ENCODE data around the gene ZBTB44.

The ZBTB44 gene

DNA sequence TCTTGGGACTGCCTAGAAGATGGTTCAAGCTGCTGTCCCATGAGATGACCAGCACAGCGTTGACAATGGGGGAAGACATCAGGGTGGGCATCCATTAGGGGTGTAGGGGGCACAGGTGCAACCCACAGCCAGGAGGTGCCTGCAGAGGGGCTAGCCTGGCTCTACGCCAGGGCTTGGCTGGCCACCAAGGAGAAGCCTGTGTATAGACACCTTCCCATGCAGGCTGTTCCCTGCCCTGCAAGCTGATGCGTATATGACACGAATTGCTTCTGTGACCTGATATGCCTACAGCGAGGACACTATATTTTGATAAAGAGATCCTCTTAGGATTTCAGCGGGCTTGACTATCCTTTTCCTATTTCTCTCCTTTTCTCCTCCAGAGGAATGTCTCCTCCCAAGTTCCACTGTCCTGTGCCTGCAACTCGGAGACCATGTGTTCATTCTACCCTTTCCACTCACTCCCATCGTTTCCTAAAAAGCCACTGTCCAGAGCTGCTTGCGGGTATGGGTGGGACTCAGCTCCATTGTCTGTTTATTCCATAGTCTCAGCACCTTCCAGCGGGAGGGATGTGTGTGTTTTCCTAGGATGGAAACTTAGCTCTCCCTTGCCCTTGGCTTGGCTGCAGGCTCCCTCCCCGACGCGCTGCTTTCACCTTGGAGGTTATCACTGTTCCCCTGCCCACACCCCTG, 99.0 kb downstream of the ZBTB44 start:
- no peak for DNase-seq (ENCODE audit: low read depth in 2 of 2)

DNA sequence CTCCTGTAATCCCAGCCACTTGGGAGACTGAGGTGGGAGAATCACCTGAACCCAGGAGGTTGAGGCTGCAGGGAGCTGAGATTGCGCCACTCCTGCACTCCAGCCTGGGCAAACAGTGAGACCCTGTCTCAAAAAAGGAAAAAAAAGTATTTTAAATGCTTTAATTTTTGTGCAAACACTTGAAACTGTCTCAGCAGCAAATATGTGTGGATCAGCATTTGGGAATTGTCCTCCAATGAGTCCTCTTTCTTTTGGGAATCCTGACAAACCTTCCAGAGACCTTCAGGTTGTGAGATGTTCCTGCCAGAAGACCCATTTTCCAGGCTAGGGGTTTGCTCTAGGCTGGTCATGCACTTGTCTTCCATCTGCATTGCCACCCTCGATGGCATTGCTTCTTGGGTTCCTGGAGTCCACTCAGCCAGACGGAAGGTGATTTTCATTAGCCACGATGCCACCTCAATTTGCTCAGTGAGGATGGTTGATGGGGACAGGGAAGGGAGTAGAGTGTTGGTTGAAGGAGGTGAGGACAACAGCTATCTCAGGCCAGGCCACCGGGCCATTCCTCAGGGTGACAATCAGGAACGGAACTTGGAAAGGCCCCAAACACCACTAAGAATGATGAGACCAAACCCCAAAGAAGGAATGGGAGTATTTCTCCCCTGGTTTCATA, 99.7 kb downstream of the ZBTB44 start:
- no peak for DNase-seq (ENCODE audit: low read depth in 2 of 2)

DNA sequence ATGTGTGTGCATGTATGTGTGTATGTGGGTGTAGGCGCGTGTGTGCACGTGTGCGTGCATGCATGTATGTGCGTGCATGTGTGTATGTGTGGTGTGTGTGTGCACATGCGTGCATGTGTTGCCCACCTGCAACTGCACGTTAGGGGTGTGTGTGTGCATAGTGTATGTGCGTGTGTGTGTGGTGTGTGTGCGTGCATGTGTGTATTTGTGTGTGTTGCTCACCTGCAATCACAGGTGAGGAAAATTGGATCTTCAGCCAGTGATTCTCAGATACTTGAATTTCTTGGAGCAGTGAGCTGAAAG, 100.8 kb downstream of the ZBTB44 start:
- DNase-seq (ENCODE audit: low read depth in 2 of 2), result no peak

DNA sequence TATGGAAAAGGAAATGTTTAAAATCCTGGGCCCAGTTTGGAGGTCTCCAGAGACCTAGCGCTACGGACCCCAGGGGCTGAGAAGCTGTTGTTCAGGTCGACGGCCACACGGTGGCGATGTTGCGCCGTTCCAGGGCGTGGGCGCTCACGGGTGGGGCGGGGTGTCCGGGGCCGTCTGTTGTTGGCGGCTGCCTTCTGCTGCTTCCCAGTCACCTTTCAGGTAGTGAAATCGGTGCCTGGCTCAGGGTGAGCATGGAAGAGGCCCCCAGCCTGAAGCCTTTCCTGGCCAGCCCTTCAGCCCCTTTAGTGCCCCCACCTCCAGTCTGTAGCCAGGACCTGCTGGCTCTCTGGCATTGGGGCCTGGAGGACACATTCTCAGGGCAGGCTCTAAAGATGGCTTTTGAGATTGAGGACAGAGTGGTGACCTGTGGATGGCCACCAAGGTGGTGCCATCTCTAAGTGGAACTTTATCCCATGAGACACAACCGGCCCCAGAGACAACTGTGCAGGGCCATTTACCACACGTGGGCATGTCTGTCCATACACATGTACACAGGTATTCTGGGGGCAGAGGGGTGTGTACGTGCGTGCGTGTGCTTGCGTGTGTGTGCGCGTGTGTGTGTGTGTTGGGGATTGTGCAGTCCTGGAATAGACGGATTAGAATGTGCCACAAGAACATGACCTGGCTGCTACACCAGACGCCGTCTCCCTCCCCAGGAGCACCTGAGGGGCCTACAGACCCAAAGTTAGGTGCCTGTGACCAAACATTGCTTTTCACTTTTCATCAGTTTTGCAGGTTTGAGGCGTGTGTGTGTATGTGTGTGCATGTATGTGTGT, 101.4 kb downstream of the ZBTB44 start:
- peak; percentile 40 to 67 for DNase-seq (ENCODE audit: low read depth in 2 of 2)

DNA sequence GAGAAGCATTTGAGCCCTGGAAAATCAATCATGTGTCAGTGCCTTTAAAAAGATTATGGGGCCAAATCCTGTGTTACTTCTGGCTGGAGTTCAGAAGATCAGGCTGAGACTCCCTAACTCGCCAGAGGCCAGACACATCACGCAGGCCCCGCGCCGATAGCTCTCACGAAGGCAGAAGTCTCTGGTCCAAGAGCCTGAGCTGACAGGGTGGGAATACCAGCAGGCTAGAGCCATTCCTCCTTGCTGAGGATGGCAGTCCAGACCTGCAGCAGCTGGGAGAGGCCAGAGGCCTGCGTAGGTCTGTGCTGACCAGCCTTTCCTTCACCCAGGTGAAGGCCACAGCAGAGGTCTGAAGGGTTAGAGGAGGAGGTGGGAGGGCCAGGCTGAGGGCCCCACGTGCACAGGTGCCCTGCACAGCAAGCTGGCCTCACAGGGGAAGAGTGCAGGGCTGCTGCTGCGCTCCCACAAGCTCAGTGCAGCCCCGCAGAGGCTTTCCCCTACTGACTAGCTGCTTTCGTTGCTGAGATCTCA, 102.2 kb downstream of the ZBTB44 start:
- DNase-seq (ENCODE audit: low read depth in 2 of 2), result no peak

DNA sequence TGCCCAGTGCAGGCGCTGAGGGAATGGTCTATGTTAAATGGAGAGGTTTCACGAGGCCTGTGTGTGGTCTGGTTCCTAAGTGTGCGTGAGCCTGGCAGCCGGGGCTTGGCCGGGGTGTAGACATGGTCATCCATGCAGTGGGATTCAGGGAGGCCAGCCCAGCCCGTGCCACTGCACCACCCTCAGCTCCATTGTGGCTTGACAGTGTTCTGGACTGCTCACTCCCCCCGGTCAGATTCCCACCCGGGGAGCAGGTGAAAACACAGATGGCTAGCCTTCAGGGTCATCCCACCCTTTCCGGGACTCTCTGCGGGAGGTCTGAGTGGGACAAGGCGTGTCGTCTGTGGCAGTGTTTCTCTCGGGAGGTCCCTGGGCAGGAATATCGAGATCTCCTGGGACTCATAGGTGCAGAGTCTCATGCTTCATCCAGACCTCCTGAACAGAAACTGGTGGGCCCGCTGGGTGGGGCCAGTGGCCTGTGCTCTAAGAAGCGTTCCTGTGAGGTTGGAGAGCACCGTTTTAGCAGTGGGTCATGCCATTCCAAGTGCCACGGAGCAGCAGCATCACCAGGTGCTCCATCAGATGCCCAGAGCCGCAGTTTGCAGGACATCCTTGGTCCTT, 102.8 kb downstream of the ZBTB44 start:
- DNase-seq (ENCODE audit: low read depth in 2 of 2), result no peak

DNA sequence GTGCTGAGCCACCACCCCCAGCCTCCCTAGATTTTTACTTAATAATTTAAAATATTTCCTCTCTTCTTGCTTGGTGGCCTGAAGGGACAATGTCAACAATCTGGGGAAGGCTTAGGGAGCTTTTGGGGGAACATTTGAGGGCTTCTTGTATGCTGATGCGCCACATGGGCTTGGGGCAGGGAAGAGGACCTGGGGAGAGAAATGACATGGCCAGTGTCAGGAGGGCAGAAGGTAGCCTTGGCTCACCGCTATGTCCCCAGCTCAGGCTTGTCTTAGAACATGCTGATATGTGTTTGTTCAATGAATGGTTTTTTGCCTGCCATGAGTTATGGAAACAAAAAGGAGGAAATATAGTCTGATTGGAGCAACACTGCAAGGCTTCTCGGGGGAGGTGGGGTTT, 103.6 kb downstream of the ZBTB44 start:
- no peak for DNase-seq (ENCODE audit: low read depth in 2 of 2)

DNA sequence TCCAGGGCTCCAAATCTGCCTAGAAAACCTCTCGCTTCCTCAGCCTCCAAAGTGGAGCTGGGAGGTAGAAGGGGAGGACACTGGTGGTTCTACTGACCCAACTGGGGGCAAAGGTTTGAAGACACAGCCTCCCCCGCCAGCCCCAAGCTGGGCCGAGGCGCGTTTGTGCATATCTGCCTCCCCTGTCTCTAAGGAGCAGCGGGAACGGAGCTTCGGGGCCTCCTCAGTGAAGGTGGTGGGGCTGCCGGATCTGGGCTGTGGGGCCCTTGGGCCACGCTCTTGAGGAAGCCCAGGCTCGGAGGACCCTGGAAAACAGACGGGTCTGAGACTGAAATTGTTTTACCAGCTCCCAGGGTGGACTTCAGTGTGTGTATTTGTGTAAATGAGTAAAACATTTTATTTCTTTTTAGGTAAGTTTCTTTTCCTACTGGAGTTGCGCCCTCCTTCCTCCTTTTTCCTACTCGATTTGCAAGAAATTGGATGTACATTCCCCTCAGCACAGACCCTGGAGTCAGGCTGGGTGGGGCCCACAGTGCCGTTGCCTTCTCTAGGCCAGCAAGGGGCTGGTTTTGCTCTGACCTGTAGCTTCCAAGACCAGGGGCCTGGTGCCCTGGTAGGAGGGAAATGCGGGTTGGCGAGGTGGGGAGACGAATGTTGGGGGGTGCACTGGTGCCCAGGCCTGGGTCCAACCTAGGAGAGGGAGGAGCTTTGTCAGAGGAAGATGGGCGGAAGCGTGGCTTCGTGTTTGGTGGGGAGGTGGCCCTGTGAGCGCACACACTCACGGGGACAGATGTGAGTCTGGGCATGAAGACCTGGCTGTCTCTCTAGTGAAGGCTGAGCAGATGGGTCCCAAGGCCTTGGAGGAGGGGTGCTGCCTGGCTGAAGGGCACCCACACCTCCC, 104.5 kb downstream of the ZBTB44 start:
- DNase-seq (ENCODE audit: low read depth in 2 of 2), result no peak

DNA sequence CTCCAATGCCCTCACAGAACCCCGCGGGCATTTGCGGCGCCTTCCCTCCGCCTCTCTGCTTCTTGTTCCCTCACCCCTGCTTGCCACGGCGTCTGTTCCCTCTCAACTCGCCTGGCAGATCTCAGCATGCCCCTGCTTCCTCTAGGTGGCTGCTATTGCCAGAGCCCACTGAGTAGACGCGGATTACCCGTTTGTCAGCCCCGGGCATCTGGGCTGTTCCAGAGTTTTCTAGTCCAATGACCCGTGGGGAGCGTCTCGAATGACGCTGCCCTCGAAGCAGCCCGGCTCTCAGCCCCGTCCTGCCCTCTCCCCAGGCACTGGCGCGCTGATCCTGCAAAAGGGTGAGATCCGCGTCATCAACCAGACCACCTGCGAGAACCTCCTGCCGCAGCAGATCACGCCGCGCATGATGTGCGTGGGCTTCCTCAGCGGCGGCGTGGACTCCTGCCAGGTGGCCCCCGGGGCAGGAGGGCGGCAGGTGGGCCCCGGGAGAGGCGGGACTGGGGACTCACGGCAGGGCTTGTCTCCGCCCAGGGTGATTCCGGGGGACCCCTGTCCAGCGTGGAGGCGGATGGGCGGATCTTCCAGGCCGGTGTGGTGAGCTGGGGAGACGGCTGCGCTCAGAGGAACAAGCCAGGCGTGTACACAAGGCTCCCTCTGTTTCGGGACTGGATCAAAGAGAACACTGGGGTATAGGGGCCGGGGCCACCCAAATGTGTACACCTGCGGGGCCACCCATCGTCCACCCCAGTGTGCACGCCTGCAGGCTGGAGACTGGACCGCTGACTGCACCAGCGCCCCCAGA, 105.4 kb downstream of the ZBTB44 start:
- no peak for DNase-seq (ENCODE audit: low read depth in 2 of 2)

DNA sequence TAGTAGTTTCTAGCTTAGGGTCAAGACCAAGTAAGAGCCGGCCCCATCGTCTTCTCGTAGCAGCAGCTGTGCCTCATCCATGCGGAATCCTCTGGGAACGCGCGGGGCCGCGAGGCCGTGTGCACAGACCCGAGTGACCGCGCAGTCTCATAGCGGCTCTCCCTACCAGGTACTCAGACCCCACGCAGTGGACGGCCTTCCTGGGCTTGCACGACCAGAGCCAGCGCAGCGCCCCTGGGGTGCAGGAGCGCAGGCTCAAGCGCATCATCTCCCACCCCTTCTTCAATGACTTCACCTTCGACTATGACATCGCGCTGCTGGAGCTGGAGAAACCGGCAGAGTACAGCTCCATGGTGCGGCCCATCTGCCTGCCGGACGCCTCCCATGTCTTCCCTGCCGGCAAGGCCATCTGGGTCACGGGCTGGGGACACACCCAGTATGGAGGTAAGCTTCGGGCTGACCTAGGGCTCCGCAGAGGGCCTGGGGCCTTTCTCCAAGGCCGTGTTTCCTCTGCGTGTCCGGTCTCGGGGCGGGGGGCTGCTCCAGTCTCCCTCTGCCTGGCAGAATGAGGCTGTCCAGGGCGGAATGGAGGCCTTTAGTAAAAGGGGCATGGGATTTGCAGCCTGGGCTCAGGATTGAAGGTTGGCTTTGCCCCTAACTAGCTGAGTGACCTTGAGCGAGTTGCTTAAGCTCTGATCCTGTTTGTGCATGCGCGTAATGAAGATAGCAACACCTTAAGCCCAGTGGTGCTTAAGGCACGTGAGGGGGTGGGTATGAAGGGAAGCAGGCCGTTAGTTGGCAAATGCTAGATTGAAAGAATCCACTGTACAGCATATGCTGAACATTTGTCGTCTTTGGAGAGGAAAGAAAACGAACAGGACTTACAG, 106.2 kb downstream of the ZBTB44 start:
- no peak for DNase-seq (ENCODE audit: low read depth in 2 of 2)

DNA sequence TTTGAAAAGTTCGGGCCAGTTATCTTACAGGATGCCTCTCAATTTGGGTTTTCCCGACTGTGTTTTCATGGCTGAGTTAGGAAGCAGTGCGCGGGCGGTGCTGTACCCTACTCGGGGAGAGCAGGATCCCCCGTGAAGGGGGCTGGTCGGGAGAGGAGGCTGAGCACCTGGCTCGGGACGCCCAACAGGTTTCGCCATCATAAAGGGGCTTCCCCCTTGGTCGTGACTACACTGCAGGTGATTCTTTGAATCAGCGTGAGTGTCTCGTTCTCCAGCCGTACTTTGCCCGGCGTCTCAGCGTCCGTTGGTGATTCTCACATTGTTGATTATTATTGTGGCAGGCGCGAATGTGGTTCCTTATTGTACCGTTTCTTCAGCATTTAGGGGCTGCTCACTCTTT, 108.6 kb downstream of the ZBTB44 start:
- no peak for DNase-seq (ENCODE audit: low read depth in 2 of 2)

DNA sequence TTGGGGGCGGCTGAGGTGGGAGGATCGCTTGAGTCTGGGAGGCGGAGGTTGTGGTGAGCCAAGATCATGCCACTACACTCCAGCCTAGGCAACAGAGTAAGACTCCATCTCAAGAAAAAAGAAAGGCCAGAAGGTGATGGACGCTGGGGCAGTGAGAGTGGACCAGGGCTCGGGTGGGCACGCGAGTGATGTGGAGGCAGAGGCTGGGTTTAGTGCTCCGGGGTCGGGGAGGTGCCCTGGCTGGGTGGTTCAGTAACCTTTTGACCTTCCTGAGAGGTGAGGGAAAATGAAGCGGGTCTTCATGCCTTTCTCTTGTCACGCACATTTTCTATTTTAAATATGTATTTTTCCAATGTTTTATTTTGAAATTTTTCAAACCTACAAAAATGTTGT, 110.0 kb downstream of the ZBTB44 start:
- no peak for DNase-seq (ENCODE audit: low read depth in 2 of 2)

DNA sequence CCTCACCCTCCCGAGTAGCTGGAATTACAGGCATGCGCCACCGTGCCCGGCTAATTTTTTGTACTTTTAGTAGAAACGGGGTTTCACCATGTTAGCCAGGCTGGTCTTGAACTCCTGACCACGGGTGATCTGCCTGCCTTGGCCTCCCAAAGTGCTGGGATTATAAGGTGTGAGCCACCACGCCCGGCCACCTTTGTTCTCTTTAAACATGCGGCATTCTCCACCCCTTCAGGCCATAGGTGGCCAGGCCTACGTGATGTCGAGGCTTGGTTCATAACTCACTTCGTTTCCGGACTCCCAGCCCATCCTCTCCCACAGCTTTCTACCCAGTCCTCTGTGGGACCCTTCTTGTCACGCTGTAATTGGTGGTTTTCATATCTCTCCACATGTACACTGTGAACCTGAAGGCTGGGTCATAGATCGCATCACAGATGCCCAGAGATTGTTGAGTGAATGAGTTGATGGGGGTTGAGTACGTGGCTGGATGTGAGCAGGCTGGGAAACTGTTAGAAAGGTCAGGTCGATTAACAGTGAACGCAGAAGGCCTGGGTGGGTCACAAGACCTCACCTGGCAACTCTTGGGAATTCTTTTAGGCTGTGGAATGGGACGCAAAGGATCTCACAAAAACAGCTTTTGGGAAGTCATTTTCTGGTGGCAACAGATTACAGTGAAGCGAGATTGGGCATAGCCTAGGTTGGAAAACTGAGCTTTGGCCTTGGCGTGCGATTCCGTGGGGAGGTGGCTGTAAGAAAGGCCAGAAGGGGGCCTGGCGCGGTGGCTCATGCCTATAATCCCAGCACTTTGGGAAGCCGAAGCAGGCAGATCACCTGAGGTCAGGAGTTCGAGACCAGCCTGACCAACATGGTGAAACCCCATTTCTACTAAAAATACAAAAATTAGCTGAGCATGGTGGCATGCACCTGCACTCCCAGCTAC, 110.7 kb downstream of the ZBTB44 start:
- DNase-seq (ENCODE audit: low read depth in 2 of 2), result no peak

DNA sequence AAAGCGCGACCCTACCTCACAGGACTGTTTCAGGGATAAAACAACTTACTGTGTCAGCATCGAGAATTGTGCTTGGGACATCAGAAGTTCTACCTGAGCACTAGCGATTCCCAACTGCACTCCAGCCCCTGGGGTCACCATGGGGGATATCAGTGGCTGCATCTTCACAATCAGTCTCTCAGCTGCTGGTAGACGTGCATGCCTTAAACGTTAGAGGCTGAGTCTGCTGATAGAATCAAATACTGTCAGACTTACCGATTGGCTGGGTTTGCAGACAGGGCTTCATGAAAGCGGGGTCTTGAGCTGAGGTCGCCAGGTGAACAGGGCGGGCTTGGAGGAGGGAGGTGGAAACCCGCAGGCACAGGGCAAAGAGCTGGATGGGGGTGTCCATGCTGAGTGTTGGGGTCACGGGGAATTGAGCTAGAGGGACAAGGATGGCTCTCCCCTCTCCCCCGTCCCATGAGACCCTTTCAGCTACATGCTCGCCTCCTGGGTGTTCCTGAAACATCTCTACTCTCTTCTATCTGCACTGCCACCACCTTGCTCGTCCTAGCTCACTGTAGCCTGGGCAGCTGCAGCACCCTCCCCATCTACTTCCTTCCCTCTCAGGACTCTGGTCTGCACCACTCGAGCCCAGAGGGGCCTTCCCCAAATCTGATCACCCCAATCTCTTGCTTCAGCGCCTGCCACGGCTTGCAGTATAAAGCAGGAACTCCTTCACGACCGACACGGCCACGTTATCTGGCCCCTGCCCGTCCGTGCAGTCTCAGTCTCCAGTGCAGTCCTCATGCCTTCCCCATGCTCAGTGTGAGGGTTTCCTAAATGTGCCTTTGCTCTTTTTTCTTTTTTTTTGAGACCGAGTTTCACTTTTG, 111.7 kb downstream of the ZBTB44 start:
- no peak for DNase-seq (ENCODE audit: low read depth in 2 of 2)

DNA sequence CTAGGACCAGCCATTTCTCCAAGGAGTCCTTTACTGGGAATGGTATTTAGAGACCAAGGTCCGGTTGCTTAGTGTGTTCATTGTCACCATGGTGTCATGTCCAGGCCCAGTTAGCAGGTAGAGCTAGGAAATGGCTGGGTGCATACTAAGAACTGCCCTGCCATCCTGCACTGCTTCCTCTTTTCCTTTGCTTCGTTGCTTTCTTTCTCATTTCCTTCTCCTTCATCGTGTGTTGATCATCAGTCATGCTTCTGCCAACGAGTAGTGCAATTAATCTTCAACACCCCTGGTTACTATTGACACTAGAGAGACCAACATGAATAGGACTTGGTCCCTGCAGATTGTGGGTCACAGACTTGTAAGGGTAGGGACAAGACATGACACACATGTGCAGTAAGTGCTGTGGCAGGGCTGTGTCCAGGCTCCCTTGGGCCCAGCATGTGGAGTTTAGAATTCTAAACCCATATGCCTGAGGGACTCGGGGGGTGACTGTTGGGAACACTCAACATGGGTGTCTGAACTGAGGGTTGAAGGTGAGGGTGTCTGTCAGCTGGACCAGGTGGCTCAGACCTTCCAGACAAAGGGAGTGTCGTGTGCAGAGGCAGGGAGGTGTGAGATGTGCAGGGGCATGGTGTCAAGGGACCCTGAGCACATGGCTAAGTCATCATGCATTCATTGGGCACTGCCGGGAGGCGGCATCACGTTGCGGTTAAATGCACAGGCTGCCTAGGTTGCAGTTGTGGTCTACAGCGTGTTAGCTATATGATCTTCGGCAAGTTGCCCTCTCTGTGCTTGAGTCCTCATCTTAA, 112.5 kb downstream of the ZBTB44 start:
- no peak for DNase-seq (ENCODE audit: low read depth in 2 of 2)

DNA sequence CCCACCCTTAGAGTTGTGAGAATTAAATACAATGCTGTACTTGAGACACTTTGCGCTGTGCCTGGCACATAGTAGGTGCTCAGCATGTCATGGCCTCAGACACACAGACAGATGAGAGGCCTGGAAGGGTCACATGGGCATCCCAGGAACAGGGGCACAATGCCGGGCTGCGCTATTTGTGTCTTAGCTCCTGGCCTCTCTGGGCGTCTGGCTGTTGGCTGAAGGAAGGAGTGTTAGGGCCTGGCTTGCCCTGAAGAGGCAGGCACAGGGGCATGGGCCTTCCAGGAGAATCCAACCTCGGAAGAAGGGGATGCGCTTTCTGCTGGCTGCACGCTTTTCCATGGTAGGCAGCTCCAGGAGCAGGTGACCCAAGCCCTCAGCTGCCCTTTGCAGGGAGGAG, 113.7 kb downstream of the ZBTB44 start:
- DNase-seq (ENCODE audit: low read depth in 2 of 2), result no peak

All from stimulated activated CD4-positive, alpha-beta T cell treated with anti-CD3 and anti-CD28 coated beads, Interleukin-4, amount 100 ng/mL, for 48 hours (primary cell).